C1 segment of cervical spinal cord (tissue), 14 donors: ENCODE data around the gene TIAM1.
A peak's percentile ranks its signal among the peaks of the same experiment; 100 is the strongest.

Source experiments
- DNase-seq, 14 donors: peaks; one replicate each; lab custom pipeline; 2025; lab: John Stamatoyannopoulos, UW

Gene TIAM1

DNA sequence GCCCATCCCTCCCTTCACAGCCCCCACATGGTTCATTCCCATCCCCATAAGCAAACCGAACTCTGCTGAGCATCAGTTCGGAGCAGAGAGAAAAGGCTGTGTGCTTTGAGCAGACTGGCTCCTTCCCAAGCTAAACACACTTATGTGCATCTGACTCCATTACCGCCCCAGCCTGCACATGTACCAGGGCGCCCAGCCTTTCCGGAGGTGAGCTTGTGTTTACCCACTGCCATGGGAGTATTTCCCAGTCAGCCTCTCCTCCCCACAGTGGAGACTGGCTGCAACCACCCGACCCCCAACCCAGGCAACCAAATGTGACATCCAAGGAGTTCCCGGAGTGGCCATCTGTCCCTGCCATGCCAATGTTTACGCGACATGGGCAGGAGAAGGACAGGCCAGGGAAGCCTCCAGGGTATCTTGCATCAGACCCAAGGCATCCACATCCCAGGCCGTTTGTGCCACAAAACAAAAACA, 9.4 kb downstream of the TIAM1 start:
- peak in 4 of 14 donors; percentile 6 to 99 (median 44) for DNase-seq

DNA sequence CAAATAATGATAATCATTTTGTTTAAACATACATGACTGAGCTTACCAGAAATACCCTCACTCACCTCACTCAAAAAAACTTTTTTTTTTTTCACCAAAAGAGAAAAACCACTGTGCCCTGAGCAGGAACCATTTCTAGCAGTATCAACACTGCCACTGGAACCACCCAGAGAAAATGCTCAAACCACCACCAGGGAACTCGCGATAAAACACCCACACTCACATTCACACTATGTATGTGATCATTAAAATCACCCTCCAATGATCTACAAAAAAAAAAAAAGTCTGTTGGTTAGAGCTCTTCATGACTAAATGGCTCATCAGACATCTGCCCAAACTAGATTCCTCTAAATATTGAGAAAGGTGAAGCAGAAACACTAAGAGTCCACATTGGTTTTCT, 11.5 kb downstream of the TIAM1 start:
- no peak for DNase-seq

DNA sequence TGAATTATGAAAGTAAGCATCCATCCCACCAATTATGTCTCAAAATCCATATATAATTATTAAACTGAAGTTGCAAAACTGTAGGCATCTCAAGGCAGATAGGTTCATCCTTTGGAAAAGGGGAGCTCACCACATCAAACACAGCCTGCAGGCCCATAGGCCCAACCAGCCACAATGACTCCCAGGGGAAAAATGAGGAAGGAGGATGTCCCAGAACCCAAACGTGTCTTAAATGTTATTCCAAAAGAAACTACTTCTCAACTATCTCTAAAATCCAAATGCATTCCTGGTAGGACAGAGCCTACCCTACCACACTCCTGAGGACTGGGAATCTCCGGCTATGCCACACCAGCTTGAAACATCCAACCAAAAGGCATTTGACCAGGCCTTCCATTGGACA, 12.8 kb downstream of the TIAM1 start:
- no peak for DNase-seq

DNA sequence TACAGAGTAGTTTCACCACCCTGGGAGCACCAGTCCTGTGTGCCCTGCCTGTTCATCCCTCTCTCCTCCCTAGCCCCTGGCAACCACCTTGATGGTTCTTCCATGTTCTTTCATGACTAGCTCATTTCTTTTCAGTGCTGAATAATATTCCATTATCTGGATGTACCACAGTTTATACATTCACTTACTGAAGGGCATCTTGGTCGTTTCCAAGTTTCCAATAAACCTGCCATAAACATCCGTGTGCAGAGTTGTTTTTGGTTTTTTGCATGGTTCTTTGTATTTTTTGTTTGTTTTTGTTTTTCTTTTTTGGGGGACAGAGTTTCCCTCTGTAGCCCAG, 13.9 kb downstream of the TIAM1 start:
- DNase-seq, result no peak

DNA sequence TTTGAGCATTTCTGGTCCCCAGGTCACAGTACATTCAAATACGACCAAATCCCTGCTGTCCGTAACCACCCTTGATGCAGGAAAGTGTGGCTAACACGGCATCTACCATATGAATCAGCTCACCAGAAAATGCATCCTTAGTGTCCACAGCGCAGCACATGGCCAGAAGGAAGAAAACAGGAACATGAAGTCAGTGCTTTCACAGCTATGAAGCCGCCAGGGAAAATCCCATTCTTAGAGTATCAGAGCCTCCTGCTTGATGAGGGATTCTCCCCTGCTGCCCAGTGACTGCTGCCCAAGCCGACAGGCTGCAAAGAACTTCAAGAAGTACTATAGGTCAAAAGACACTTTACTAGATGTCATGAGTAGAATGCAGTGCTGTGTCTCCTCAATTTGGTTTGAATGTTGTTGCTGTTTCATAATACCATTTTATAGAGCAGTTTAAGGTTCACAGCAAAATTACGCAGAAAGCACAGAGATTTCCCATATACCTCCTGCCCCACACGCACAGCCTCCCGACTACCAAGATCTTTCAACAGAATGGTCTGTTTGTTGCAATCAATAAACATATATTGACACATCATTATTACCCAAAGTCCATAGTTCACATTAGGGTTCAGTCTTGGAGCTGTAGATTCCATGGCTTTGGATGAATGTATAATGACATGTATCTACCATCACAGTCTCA, 14.5 kb downstream of the TIAM1 start:
- DNase-seq, result peak in 1 of 14 donors; percentile 57

DNA sequence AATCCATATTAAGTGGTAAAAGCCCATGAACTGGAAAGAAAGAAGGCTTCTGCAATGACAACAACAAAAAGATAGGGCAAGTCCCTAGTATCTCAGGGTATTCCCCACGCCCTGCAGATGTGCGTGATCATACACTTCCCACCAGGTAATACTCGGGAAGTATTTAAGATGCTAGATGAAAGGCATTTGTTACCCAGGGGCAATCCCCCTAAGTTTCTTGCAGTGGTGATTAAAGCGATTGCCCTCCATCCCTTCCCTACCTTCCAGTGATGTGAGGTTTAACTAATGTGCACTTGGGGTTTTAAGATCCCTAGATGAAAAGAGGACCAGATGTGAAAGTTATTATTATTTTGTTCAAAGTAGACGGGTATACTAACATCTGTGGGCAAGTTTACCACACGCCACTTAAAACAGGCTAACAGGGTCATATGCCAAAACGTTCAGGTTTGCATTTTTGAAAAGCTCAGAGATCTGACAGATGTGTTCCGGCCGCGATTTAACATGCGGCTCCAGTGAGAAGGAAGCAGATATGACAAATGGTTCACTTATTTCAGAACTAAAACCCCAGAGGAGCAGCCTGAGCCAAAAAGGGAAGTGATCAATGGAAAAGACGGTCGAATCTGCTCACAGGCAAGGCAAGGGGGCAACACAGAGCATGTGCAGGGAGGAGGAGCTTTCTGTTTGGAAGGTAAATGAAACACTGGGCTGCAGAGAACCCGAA, 17.4 kb downstream of the TIAM1 start:
- peak in 1 of 14 donors; percentile 12 for DNase-seq

DNA sequence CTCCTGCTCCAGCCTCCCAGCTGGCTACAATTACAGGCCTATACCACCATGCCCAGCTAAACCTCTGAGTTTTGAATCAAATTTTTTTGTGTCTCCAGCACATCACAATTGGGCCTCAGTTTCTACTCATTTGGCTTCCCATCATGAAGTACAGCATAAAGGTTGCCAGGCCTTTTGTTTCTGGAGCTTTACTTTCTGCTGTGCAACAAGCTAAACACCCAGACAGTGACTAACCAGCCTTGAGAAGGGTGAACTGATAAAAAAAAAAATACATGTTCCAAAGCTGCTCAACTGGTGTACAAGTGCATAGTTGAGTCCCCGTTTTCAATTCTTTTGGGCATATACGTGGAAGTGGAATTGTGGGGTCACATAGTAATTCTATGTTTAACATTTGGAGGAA, 25.1 kb downstream of the TIAM1 start:
- DNase-seq, result no peak

DNA sequence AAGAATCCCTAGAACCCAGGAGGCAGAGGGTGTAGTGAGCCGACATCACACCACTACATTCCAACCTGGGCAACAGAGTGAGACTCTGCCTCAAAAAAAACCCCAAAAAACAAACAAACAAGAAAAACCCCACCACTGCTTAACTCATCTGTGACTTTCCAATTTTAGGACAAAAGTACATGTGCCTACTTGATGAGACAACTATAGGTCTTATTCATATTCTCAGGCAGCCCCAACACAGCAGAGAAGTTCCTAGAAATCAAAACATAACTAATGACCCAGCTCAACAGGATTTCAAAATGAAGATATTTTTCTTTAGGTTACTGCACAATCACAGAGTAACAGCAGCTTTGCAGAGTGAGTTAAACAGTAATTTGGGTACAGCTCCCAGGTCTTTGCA, 26.4 kb downstream of the TIAM1 start:
- no peak for DNase-seq

DNA sequence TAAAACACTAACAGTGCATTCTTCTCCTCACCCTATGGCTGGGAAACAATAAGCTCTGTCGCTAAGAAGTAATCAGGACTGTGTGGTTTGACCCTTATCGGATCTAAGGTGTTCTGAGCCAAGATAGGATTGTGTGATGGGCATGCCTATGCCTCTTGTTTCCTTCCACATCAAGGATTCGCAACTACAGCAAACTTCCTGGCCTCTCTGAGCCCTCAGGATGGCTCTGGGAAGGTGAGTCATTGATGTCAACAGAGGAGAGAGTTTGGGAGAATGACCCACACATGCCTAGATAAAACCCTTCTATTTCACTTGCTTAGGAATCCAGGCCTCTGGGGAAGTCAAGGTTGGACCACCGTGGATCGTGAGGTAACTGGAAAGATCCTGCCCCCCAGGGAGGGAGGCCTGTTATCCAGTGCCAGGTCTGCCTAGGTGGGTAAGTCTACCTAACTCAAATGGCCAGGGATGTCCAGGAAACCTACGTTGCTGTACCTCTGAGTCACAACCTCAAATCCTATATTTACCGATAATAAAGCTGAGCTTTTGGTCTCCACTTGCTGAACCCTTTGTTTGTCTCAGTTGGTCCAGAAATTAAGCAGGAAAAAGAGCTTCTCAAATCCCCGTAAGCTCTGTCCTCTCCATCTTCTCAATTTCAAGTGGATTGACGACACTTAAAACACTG, 27.4 kb downstream of the TIAM1 start:
- DNase-seq, result no peak

DNA sequence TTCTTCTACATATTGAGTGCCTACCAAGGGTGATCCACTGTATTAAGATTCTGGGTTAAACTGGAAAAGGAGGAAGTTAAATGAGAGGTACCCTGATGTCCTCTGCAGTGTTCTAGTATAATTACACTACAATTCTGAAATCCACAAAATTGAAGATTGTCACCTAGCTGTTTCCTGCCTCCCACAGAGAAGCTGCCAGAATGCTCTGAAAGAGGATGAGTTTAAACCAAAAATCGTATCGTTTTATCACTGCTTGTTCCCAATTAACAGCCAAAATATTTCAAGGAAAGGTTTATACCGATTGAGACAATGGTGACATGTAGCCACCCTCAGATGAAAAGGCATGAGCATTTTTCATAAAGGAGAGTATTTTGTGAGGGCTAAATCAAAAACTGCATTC, 28.0 kb downstream of the TIAM1 start:
- peak in 1 of 14 donors; percentile 63 for DNase-seq

DNA sequence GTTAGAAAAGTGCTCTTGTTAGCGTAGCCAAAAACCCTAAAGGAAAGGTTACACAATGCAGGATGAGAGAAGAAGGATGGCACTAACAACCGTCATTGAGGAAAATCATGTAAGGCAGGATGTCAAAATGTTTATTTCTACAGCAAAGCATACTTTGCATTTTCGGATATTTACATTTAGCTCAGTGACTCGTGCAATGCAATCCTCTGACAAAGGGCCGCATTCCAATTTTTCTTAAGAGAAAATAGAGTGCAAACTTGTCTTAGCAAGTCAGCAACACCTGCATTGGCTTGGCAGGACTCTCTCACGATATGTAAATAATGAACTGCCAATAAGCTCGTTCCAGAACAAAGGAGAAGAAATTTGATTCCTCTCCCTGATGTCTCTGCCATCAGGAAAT, 33.3 kb downstream of the TIAM1 start:
- no peak for DNase-seq

DNA sequence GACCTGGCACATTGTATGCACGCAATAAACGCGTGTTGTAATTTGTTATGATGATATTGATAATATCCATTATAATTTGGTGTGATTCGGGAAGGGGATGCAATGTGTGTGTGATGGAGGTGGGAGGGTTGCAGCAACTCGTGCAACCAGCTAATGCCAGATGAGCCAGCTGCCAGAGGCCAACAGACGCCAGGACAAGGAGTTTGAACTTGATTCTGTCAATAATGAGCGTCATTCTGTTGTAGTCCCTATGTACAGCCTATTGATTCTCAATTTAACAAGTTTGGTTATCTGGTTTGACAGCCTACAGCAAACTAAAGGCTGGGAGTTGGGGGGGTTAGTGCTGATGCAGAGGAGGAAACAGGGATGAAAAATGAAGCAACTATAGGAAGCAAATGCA, 35.5 kb downstream of the TIAM1 start:
- DNase-seq, result no peak

DNA sequence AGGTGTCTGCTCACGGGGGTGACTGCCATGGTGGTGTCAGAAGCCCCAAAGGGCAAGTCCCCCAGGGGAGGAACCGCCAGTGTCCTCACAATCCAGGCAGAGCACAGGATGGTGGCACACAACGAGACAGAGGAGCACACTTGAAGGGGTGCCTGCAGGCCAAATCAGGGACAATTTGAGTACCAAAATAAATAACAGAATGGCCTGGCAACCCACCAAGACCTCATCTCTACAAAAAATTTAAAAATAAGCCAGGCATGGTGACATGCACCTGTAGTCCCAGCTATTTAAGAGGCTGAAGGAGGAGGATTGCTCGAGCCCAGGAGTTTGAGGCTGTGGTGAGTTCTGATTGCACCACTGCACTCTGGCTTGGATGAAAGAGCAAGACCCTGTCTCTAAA, 38.2 kb downstream of the TIAM1 start:
- DNase-seq, result peak in 1 of 14 donors; percentile 52

DNA sequence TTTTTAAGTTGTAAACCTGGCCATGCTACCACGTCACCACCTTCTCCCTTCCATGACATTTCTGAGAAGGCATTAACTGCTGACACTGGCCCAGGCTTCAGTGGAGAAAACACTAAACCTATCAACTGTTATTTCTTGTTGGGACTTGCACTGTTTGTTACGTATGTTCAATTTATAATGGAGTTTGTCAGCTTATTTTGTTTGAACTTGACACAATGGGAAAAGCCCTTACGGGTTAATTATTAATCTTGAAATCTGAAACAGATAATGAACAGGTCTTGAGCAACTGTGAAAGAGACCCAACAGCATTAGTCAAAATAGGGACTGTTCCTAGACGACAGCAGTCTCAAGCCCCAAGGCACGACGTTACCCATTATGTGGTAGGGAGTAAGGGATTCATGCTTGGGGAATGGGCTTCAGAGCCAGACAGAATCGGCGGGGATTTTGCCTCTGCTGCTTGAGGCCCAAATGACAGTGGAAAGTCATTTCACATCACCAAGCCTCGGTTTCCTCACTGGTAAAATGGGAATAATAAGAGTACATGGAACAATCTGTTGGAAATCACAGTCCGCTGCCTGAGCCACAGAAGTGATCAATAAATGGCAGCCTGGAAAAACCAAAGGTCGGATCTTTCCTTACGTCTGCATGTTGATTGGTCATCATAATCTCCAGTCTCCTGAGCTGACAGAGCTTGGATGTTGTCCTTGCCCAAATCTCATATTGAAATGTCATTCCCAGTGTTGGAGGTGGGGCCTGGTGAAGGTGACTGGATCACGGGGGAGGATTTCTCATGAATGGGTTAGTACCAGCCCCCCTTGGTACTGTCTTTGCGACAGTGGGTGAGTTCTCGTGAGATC, 44.5 kb downstream of the TIAM1 start:
- DNase-seq, result no peak

DNA sequence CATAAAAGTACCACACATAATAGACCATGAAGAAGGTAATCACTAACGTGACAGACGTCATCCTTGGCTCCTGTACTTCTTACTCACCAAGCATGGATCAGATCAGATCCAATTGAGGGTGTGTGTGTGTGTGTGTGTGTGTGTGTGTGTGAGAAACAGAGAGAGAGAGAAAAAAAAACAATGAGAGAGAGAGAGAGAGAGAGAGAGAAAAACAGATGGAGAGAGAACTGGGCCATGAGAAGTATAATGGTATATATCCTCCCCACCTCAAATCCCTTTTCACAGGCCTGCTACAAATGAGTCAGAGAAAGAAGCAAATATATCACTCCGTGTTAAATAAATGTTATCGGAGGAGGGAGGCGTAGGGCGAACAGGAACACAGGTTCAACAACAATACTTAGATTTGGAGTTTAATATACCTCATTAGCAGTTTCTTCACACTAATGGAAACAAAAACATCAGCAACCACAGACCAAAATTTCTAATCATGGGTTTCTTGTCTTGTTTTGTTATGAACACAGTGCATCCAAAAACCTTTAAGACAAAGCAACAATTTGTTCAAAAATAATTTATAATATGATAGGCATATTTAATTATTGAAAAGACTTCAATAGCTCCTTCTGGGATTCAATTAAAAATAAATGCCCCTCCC, 45.3 kb downstream of the TIAM1 start:
- no peak for DNase-seq

DNA sequence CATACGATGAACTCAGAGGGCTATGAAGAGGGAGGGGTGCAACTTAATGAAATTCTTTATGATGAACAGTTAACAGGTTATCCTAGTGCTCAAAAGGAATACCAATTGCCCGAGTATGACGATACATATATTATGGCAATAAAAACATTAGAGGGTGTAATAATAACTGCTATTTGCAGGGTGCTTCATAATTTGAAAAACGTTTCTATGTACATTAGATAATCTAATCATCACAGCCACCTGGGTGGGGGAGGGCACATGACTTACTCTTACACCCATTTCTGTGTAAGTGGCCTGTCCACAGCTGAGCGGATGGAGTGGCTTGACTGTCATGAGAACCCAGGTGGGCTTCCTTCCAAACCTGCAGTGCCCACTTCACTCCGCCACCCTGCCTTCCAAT, 46.3 kb downstream of the TIAM1 start:
- no peak for DNase-seq

DNA sequence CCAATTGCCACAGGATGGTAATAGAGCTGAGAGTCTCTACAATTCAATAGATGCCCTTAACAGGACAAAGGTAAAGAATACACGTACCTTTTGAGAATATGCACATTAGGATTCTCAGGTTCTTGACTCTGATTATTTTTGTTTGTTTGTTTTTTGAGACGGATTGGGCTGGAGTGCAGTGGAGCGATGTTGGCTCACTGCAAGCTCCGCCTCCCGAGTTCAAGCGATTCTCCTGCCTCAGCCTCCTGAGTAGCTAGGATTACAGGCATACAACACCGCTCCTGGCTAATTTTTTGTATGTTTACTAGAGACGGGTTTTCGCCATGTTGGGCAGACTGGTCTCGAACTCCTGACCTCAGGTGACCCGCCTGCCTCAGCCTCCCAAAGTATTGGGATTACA, 48.4 kb downstream of the TIAM1 start:
- DNase-seq, result no peak

DNA sequence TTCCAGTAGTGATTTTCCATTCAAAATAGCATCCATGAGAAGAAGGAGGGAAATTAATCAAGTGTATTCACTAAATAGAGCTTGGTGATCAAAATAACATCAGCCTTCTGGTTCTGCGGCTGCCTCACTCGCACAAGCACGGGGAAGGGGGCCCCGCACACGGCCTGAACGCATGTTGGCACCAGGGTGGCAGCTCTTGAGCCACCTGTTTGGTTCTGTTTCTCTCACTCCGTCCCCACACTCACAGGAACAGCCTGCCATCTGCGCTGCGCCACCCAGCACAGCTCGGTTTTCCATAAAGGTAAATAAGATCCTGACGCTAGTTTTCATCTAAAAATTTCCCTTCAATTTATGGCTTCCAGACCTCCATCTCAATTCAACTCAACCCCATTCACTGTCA, 49.4 kb downstream of the TIAM1 start:
- DNase-seq, result peak in 2 of 14 donors; percentile 4 to 80

DNA sequence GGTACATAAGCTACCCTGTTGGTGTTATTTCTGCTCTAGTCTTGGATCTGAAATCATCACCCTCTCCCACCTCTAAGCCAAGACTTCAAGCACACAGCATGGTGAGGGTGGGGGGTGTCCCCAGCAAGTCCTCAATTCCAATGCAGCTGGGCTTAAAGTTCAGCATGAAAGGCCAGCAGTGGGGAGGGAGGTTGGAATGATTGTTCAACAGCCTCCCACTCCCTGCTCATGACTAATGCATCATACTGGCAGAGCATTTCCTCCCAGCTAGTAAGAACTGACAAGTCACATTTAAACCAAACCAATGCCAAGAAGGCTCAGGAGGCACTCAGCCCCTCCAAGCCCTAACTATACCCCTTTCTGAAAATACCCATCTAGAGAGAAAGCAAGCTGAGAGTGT, 50.1 kb downstream of the TIAM1 start:
- peak in 1 of 14 donors; percentile 5 for DNase-seq

DNA sequence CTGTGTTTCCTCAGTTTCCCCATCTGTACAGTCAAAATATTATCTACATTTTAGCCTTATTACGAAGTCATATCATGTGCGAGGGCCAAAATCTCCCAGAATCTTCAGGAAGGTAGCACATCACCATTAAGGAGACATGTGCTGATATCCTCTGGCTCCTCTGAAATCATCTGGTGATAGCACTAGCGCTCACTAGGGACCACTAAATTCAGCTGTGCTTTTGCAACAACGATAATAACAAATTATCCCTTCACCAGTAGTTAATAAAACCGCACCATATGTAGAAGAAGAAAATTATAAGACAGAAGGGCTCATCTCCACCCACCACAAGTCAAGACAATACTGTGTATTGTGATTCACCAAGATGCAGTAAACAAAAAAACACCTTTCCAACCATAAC, 53.3 kb downstream of the TIAM1 start:
- DNase-seq, result no peak

DNA sequence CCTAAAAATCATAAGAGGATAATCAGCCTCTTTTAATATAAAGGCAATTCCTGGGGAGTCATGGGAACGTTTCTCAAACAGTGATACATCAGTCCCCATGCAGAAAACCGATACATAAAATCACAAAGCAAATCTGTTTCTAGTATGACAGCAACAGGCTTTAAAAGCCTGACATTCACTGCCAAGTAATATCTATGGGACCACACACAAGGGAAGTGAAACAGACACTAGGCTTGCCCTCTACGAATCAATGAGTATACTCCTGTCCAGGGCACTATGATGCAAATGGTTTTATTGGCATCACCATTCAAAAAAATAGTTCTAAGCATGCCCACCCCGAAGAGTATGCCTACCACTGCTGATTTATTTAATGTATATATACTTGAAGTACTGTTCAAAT, 54.4 kb downstream of the TIAM1 start:
- DNase-seq, result no peak
